GM12878 (cell line): ENCODE results near the gene SEL1L3. TPM values are rescaled to one million over a fixed set of nuclear protein-coding genes. Genes with fewer than 3 reads are reported as not detected.

Source experiments
- BMI1 ChIP-seq: fragments of 450-650 bp; IDR thresholded peaks from 2 replicates; pipeline ENCODE4 v1.6.1; 2016; ENCODE audit warnings: mild to moderate bottlenecking, moderate library complexity, borderline replicate concordance
- CHD2 ChIP-seq: IDR thresholded peaks from 2 replicates; pipeline ENCODE4 v1.6.1; 2011; ENCODE audit warnings: low read depth, low read length, improper control_type of control experiment, borderline replicate concordance
- EP300 ChIP-seq, 2 experiments: fragments of 150-350 bp in 1 of 2; IDR thresholded peaks; 2 replicates each; pipeline ENCODE4 v1.6.1; 2011 to 2012; ENCODE audit warnings: low read depth in 2 of 2, low read length in 2 of 2, borderline replicate concordance in 1 of 2, improper control_type of control experiment in 1 of 2, inconsistent platforms in 1 of 2; ENCODE audit not compliant: control insufficient read depth in 1 of 2
- ETV6 ChIP-seq, 2 experiments: fragments of 450-650 bp in 1 of 2; IDR thresholded peaks in 1 of 2; conservative IDR thresholded peaks in 1 of 2; 2 replicates each; pipeline ENCODE4 v1.6.1; 2014; ENCODE audit warnings: antibody characterized with exemption in 1 of 2, borderline replicate concordance in 1 of 2, low read depth in 1 of 2, mild to moderate bottlenecking in 1 of 2, moderate library complexity in 1 of 2
- FOXK2 ChIP-seq: fragments of 450-650 bp; IDR thresholded peaks from 2 replicates; pipeline ENCODE4 v1.6.1; 2017; ENCODE audit warnings: mild to moderate bottlenecking, moderate library complexity
- IKZF1 ChIP-seq: fragments of 450-650 bp; conservative IDR thresholded peaks from 2 replicates; pipeline ENCODE4 v1.6.1; 2017; ENCODE audit warnings: antibody characterized with exemption, mild to moderate bottlenecking
- IRF5 ChIP-seq: fragments of 450-650 bp; IDR thresholded peaks from 2 replicates; pipeline ENCODE4 v1.6.1; 2017; ENCODE audit warnings: borderline replicate concordance
- MEF2A ChIP-seq: IDR thresholded peaks from 2 replicates; pipeline ENCODE4 v1.6.1; 2011; ENCODE audit warnings: low read depth, mild to moderate bottlenecking, low read length, moderate library complexity; ENCODE audit not compliant: insufficient read depth
- MTA3 ChIP-seq: IDR thresholded peaks from 2 replicates; pipeline ENCODE4 v1.6.1; 2012; ENCODE audit warnings: low read length, inconsistent platforms, borderline replicate concordance
- NFYB ChIP-seq: IDR thresholded peaks from 2 replicates; pipeline ENCODE4 v1.6.1; 2011; ENCODE audit warnings: low read depth, mild to moderate bottlenecking, low read length, improper control_type of control experiment, moderate library complexity; ENCODE audit not compliant: insufficient read depth
- NKRF ChIP-seq: fragments of 450-650 bp; conservative IDR thresholded peaks from 2 replicates; pipeline ENCODE4 v1.6.1; 2017; ENCODE audit warnings: mild to moderate bottlenecking, moderate library complexity
- PKNOX1 ChIP-seq: fragments of 450-650 bp; IDR thresholded peaks from 2 replicates; pipeline ENCODE4 v1.6.1; 2016; ENCODE audit warnings: mild to moderate bottlenecking
- POLR2A ChIP-seq: IDR thresholded peaks from 2 replicates; pipeline ENCODE4 v1.6.1; 2011; ENCODE audit warnings: low read depth, mild to moderate bottlenecking, low read length
- POU2F2 ChIP-seq: IDR thresholded peaks from 3 replicates; pipeline ENCODE4 v1.6.1; 2011; ENCODE audit warnings: low read depth, mild to moderate bottlenecking, low read length, borderline replicate concordance
- RB1 ChIP-seq: fragments of 450-650 bp; formaldehyde crosslinking; IDR thresholded peaks from 2 replicates; pipeline ENCODE4 v1.6.1; 2017; ENCODE audit warnings: mild to moderate bottlenecking, borderline replicate concordance
- SPI1 ChIP-seq: IDR thresholded peaks from 2 replicates; pipeline ENCODE4 v1.6.1; 2011; ENCODE audit warnings: low read depth, mild to moderate bottlenecking, low read length, moderate library complexity, borderline replicate concordance; ENCODE audit not compliant: insufficient read depth
- STAT1 ChIP-seq: fragments of 450-650 bp; conservative IDR thresholded peaks from 2 replicates; pipeline ENCODE4 v1.6.1; 2014; ENCODE audit warnings: antibody characterized with exemption, mild to moderate bottlenecking
- USF1 ChIP-seq: IDR thresholded peaks from 2 replicates; pipeline ENCODE4 v1.6.1; 2011; ENCODE audit warnings: borderline replicate concordance, low read depth, mild to moderate bottlenecking, moderate library complexity, mixed read lengths, low read length; ENCODE audit not compliant: insufficient read depth; ENCODE audit errors: extremely low read length
- WRNIP1 ChIP-seq: IDR thresholded peaks from 2 replicates; pipeline ENCODE4 v1.6.1; 2011; ENCODE audit warnings: low read depth, low read length, improper control_type of control experiment, borderline replicate concordance
- ZBTB4 ChIP-seq: fragments of 450-650 bp; formaldehyde crosslinking; IDR thresholded peaks from 2 replicates; pipeline ENCODE4 v1.4.0; 2022; ENCODE audit warnings: mild to moderate bottlenecking, moderate library complexity
- ZNF24 ChIP-seq: fragments of 450-650 bp; IDR thresholded peaks from 2 replicates; pipeline ENCODE4 v1.6.1; 2017; ENCODE audit warnings: antibody characterized with exemption, mild to moderate bottlenecking
- polyA plus RNA-seq, 11 experiments: library from polyadenylated mRNA; depleted of rRNA in 4 of 11; unstranded in 6 of 11; stranded (reverse) in 5 of 11; fragments of >200 nt; fragmentation: Nextera tagmentation in 4 of 11; fragmentation: Illumina TruSeq in 1 of 11; extraction: Ambion mirVana in 4 of 11; extraction: Trizol in 1 of 11; gene quantifications; 1 replicate in 1 of 11; 2 replicates in 10 of 11; pipeline versions ENCODE4 v1.2.1 to v1.2.3, GENCODE V29; 2011 to 2016; ENCODE audit warnings: inconsistent platforms in 2 of 11, missing spikeins in 2 of 11, low read depth in 1 of 11
- total RNA-seq, 4 experiments: library from RNA; depleted of rRNA in 3 of 4; stranded (reverse); fragments of >200 nt in 3 of 4; fragmentation: Illumina TruSeq in 1 of 4; extraction: Trizol in 1 of 4; gene quantifications; 2 replicates each; pipeline versions ENCODE4 v1.2.1 to v1.2.3, GENCODE V29; 2013 to 2021

Gene SEL1L3
- total and polyA plus RNA-seq, 10 of the 15 experiments (the other 5 are each of a cell fraction or from before 2014, with no cell fraction given): 20.4 to 82.2 (median 47.3) TPM

- TF ChIP-seq MEF2A (no peak), STAT1 (no peak), IKZF1 (peak; percentile 70), USF1 (no peak), POU2F2 (no peak), ZBTB4 (CRISPR knock-in tag) (no peak), PKNOX1 (no peak), SPI1 (peak; percentile 23; the same call in 1 of the 2 replicates), EP300 (IDR thresholded peaks at IDR 0.05; ENCODE audit: borderline replicate concordance in 1 of 2, control insufficient read depth in 1 of 2, low read depth in 2 of 2, low read length in 2 of 2) (no peak), IRF5 (no peak), FOXK2 (no peak), ETV6 (conservative IDR thresholded peaks at IDR 0.05 in 1 of 2, IDR thresholded peaks at IDR 0.05 in 1 of 2; ENCODE audit: borderline replicate concordance in 1 of 2, low read depth in 1 of 2) (no peak), ZNF24 (no peak), NFYB (no peak), NKRF (no peak), WRNIP1 (no peak), POLR2A (no peak), RB1 (no peak), BMI1 (no peak), CHD2 (no peak), MTA3 (no peak)
These were observed 20.5 kb downstream of the SEL1L3 start (continued) for GRCh38 chr4:25842229-25842845.
